GM23338 (cell line): ENCODE data around the gene AP1B1. TPM values are rescaled to one million over a fixed set of nuclear protein-coding genes. Genes with fewer than 3 reads are reported as not detected.

ENCODE experiments used
- ATAC-seq: fragments of 200-7000 bp; cut with Tn5 transposase; 3 replicates; pipeline ENCODE4 v1.9.1; 2020
- DNase-seq: peaks from one replicate; pipeline ENCODE4 v3.0.0-alpha.2; 2015; ENCODE audit warnings: low spot score
- H2AFZ ChIP-seq: fragments of 200-600 bp; sonication (generic); 2 replicates; pipeline ENCODE4 v1.8.0; 2016; ENCODE audit warnings: antibody characterized with exemption, mild to moderate bottlenecking, moderate library complexity
- H3F3A ChIP-seq: fragments of 200-600 bp; sonication (generic); replicated peaks from 2 replicates; pipeline ENCODE4 v1.8.0; 2017; ENCODE audit warnings: antibody characterized with exemption, mixed run types, low read depth
- H3K27ac ChIP-seq: fragments of 200-600 bp; sonication (generic); 2 replicates; pipeline ENCODE4 v1.6.1; 2016; ENCODE audit warnings: low read depth
- H3K27me3 ChIP-seq: fragments of 200-600 bp; sonication (generic); 2 replicates; pipeline ENCODE4 v1.8.0; 2016; ENCODE audit warnings: mild to moderate bottlenecking, mixed run types, moderate library complexity; ENCODE audit not compliant: insufficient read depth
- H3K36me3 ChIP-seq: fragments of 200-600 bp; sonication (generic); 2 replicates; pipeline ENCODE4 v1.8.0; 2016; ENCODE audit warnings: mild to moderate bottlenecking; ENCODE audit not compliant: insufficient read depth
- H3K4me1 ChIP-seq: fragments of 200-600 bp; sonication (generic); 2 replicates; pipeline ENCODE4 v1.8.0; 2016; ENCODE audit warnings: mild to moderate bottlenecking, moderate library complexity; ENCODE audit not compliant: insufficient read depth
- H3K4me2 ChIP-seq: fragments of 200-600 bp; sonication (generic); 2 replicates; pipeline ENCODE4 v1.7.1; 2017; ENCODE audit warnings: mixed run types
- H3K4me3 ChIP-seq: fragments of 200-600 bp; sonication (generic); 2 replicates; pipeline ENCODE4 v1.6.1; 2016; ENCODE audit warnings: mixed run types
- H3K79me2 ChIP-seq: fragments of 200-600 bp; sonication (generic); replicated peaks from 2 replicates; pipeline ENCODE4 v1.8.0; 2017; ENCODE audit warnings: mild to moderate bottlenecking; ENCODE audit not compliant: insufficient read depth
- H3K9me2 ChIP-seq: fragments of 200-600 bp; sonication (generic); 2 replicates; pipeline ENCODE4 v1.8.0; 2017; ENCODE audit not compliant: insufficient read depth
- H4K20me1 ChIP-seq: fragments of 200-600 bp; sonication (generic); replicated peaks from 2 replicates; pipeline ENCODE4 v1.8.0; 2017; ENCODE audit warnings: mild to moderate bottlenecking; ENCODE audit not compliant: insufficient read depth
- H3K27ac Mint-ChIP-seq: 2 replicates; pipeline ENCODE4 v1.8.0; 2020; ENCODE audit warnings: inconsistent platforms, mild to moderate bottlenecking, moderate library complexity, mixed read lengths
- H3K27me3 Mint-ChIP-seq: 3 replicates; pipeline ENCODE4 v1.8.0; 2022; ENCODE audit warnings: low read depth, mild to moderate bottlenecking, moderate library complexity, mixed read lengths, inconsistent platforms; ENCODE audit not compliant: insufficient read depth, poor library complexity
- H3K36me3 Mint-ChIP-seq: 3 replicates; pipeline ENCODE4 v1.8.0; 2021; ENCODE audit warnings: low read depth, mild to moderate bottlenecking, inconsistent platforms, moderate library complexity, mixed read lengths
- H3K4me1 Mint-ChIP-seq: 3 replicates; pipeline ENCODE4 v1.8.0; 2020; ENCODE audit warnings: mild to moderate bottlenecking, inconsistent platforms, mixed read lengths
- H3K4me3 Mint-ChIP-seq: 3 replicates; pipeline ENCODE4 v1.8.0; 2021; ENCODE audit warnings: moderate library complexity, mild to moderate bottlenecking, inconsistent platforms, mixed read lengths
- H3K9me3 Mint-ChIP-seq: 3 replicates; pipeline ENCODE4 v1.8.0; 2020; ENCODE audit warnings: moderate library complexity, mild to moderate bottlenecking, inconsistent platforms, mixed read lengths
- CTCF ChIP-seq, 2 experiments: fragments of 200-600 bp in 1 of 2; sonication (generic) in 1 of 2; conservative IDR thresholded peaks; 2 replicates each; pipeline versions ENCODE4 v1.5.1 to v1.6.1; 2016 to 2017; ENCODE audit warnings: antibody characterized with exemption in 2 of 2, low read depth in 2 of 2, mild to moderate bottlenecking in 2 of 2, moderate library complexity in 1 of 2
- ETS1 ChIP-seq: IDR thresholded peaks from 2 replicates; pipeline ENCODE4 v1.6.1; 2016; ENCODE audit warnings: antibody characterized with exemption
- EZH2phosphoT487 ChIP-seq: fragments of 200-600 bp; sonication (generic); IDR thresholded peaks from one replicate; pipeline ENCODE4 v1.8.1; 2018; ENCODE audit warnings: antibody characterized with exemption; ENCODE audit not compliant: unreplicated experiment
- JUNB ChIP-seq: IDR thresholded peaks from one replicate; pipeline ENCODE4 v1.6.1; 2016; ENCODE audit warnings: antibody characterized with exemption; ENCODE audit not compliant: unreplicated experiment
- NANOG ChIP-seq: IDR thresholded peaks from 2 replicates; pipeline ENCODE4 v1.6.1; 2016; ENCODE audit warnings: antibody characterized with exemption, borderline replicate concordance
- REST ChIP-seq: IDR thresholded peaks from one replicate; pipeline ENCODE4 v1.6.1; 2018; ENCODE audit warnings: antibody characterized with exemption; ENCODE audit not compliant: unreplicated experiment
- STAT1 ChIP-seq: IDR thresholded peaks from one replicate; pipeline ENCODE4 v1.6.1; 2016; ENCODE audit warnings: antibody characterized with exemption; ENCODE audit not compliant: unreplicated experiment
- ZNF114 ChIP-seq: fragments of 250-450 bp; sonication (Bioruptor Pico); IDR thresholded peaks from 2 replicates; pipeline ENCODE4 v1.5.0; 2020; ENCODE audit warnings: mild to moderate bottlenecking, moderate library complexity
- ZNF331 ChIP-seq: fragments of 250-450 bp; sonication (Bioruptor Pico); IDR thresholded peaks from 2 replicates; pipeline ENCODE4 v1.5.0; 2020; ENCODE audit warnings: low read depth, mild to moderate bottlenecking, moderate library complexity
- polyA plus RNA-seq: library from polyadenylated mRNA; unstranded; fragments of >200 nt; fragmentation: Nextera tagmentation; extraction: Ambion mirVana; gene quantifications from 2 replicates; pipeline ENCODE4 v1.2.1, GENCODE V29; 2016
- total RNA-seq: library from RNA; depleted of rRNA; stranded (reverse); fragments of >200 nt; shearing (Covaris generic); gene quantifications from 2 replicates; pipeline ENCODE4 v1.2.3, GENCODE V29; 2014

The AP1B1 gene
- total and polyA plus RNA-seq, 2 experiments from 2014 or later, result 19.5 to 74.4 TPM

GRCh38 chr22:29380856-29381255 is 7.5 kb downstream of the AP1B1 start:
- H3K36me3 ChIP-seq, result 0 out of 2 replicates have a peak, but pooled peaks cover 2% of the 10 kb centered on the region
- no peak overlapping the region for H3K4me3 Mint-ChIP-seq
- no peak overlapping the region for H3K4me2 ChIP-seq
- no peak overlapping the region for H2AFZ ChIP-seq
- H3K9me2 ChIP-seq, result no peaks in the 10 kb centered on the region
- no peak for ATAC-seq
- no peak overlapping the region for H3K4me3 ChIP-seq
- peaks cover 32% of the 10 kb centered on the region for H3K79me2 ChIP-seq
- H3K27me3 Mint-ChIP-seq, result no peaks in the 10 kb centered on the region
- H3K36me3 Mint-ChIP-seq, result peaks cover 10% of the 10 kb centered on the region
- H3K4me1 ChIP-seq, result no peaks in the 10 kb centered on the region
- H3K27ac ChIP-seq, result no peak overlapping the region
- TF ChIP-seq REST (no peak), ETS1 (no peak), NANOG (no peak), JUNB (no peak), ZNF331 (CRISPR knock-in tag) (no peak), ZNF114 (CRISPR knock-in tag) (no peak), STAT1 (no peak), EZH2phosphoT487 (no peak)
- 0 out of 2 replicates have a peak, but pooled peaks cover 3% of the 10 kb centered on the region for H3F3A ChIP-seq
- H3K9me3 Mint-ChIP-seq, result no peaks in the 10 kb centered on the region
- no peak overlapping the region for H3K27ac Mint-ChIP-seq
- H3K27me3 ChIP-seq, result no peaks in the 10 kb centered on the region
- H4K20me1 ChIP-seq, result peaks cover 11% of the 10 kb centered on the region
- no peaks in the 10 kb centered on the region for H3K4me1 Mint-ChIP-seq
- no peak for DNase-seq

GRCh38 chr22:29380032-29380781 is 8.2 kb downstream of the AP1B1 start:
- Mint-ChIP-seq H3K27ac (no peak overlapping the region), H3K36me3 (peaks cover 15% of the 10 kb centered on the region), H3K9me3 (no peaks in the 10 kb centered on the region), H3K4me3 (no peak overlapping the region), H3K4me1 (0 out of 3 replicates have a peak, but pooled peaks cover 3% of the 10 kb centered on the region), H3K27me3 (no peaks in the 10 kb centered on the region)
- Histone ChIP-seq H2AFZ (no peak overlapping the region), H3K36me3 (0 out of 2 replicates have a peak, but pooled peaks cover 2% of the 10 kb centered on the region), H3K4me2 (no peak overlapping the region), H3K4me3 (no peak overlapping the region), H3K27me3 (no peaks in the 10 kb centered on the region), H3K4me1 (no peaks in the 10 kb centered on the region), H4K20me1 (peaks cover 11% of the 10 kb centered on the region), H3K79me2 (peaks cover 32% of the 10 kb centered on the region), H3K9me2 (no peaks in the 10 kb centered on the region), H3K27ac (no peak overlapping the region), H3F3A (0 out of 2 replicates have a peak, but pooled peaks cover 4% of the 10 kb centered on the region)
- ATAC-seq, result no peak
- DNase-seq, result no peak
- TF ChIP-seq CTCF (conservative IDR thresholded peaks at IDR 0.05; ENCODE audit: low read depth in 2 of 2), result no peak
- TF ChIP-seq REST, result no peak
- TF ChIP-seq JUNB, result no peak
